ENCODE measurements around the gene ZDHHC5. TPM values are rescaled to one million over a fixed set of nuclear protein-coding genes. Genes with fewer than 3 reads are reported as not detected.
A peak's percentile ranks its signal among the peaks of the same experiment; 100 is the strongest.

Gene ZDHHC5
- total RNA-seq, 1 experiment from 2014 or later, result 64.1 TPM

- TF ChIP-seq CTCF (IDR thresholded peaks at IDR 0.05 in 2 of 3, conservative IDR thresholded peaks at IDR 0.05 in 1 of 3; ENCODE audit: borderline replicate concordance in 1 of 3, insufficient read depth in 1 of 3, low read depth in 2 of 3, low read length in 2 of 3) (peak in 2 of 3 experiments; percentile 39 to 41; a peak in 3 of 6 replicates), SP1 (IDR thresholded peaks at IDR 0.05; ENCODE audit: low read depth) (peak; percentile 75; the same call in 1 of the 2 replicates), YY1 (IDR thresholded peaks at IDR 0.05; ENCODE audit: extremely low read depth, insufficient replicate concordance, low read depth, low read length) (peak; percentile 21), POLR2A (IDR thresholded peaks at IDR 0.05; ENCODE audit: borderline replicate concordance, extremely low read depth, insufficient read depth, insufficient read length) (peak; percentile 58), REST (IDR thresholded peaks at IDR 0.05; ENCODE audit: low read depth) (no peak)
Observed at GRCh38 chr11:57667736-57668433, at the start of gene ZDHHC5 (continued).

GRCh38 chr11:57618438-57618837 is 49.5 kb upstream of the ZDHHC5 start:
- DNase-seq (ENCODE audit: low read depth, low spot score) (no peak), ATAC-seq (no peak)
- Histone ChIP-seq H3K9me2 (ENCODE audit: insufficient read depth) (no peaks in the 10 kb centered on the region), H3K4me1 (ENCODE audit: control insufficient read depth in 1 of 2, insufficient read depth in 2 of 2, low read length in 2 of 2) (no peaks in the 10 kb centered on the region), H3K27ac (ENCODE audit: low read depth, low read length) (no peak overlapping the region), H3K4me3 (replicated peaks in 1 of 2; ENCODE audit: low read depth in 1 of 2, low read length in 2 of 2) (no peak overlapping the region), H3K36me3 (ENCODE audit: control insufficient read depth in 1 of 2, insufficient read depth in 2 of 2, low read length in 2 of 2) (no peaks in the 10 kb centered on the region), H4K20me1 (ENCODE audit: insufficient read depth) (no peaks in the 10 kb centered on the region), H3K9me3 (ENCODE audit: control insufficient read depth in 1 of 2, insufficient read depth in 1 of 2, low read depth in 1 of 2, low read length in 2 of 2) (peaks cover 10 to 14% of the 10 kb centered on the region in 2 experiments; a peak in 3 of 4 replicates), H3K27me3 (ENCODE audit: insufficient read depth, low read length) (no peaks in the 10 kb centered on the region), H3K4me2 (ENCODE audit: low read length) (no peak overlapping the region), H3K9ac (ENCODE audit: low read length) (no peak overlapping the region), H3K79me2 (ENCODE audit: insufficient read depth, low read length) (no peaks in the 10 kb centered on the region), H2AFZ (ENCODE audit: low read depth, low read length, poor library complexity, severe bottlenecking) (no peak overlapping the region)
- no TSS peak for BruUV-seq (replicated peaks)
- ChIA-PET RAD21 (ENCODE audit: low non-redundant PET in 1 of 2, low total read pairs in 2 of 2, uncharacterized antibody in 2 of 2, unreplicated experiment in 2 of 2) (no interaction called here), POLR2A (no interaction called here), CTCF (no interaction called here)
- intact Hi-C loops (cut with micrococcal nuclease), result no loop called here
- TF ChIP-seq CEBPB (IDR thresholded peaks at IDR 0.05; ENCODE audit: low read depth) (no peak), MAX (IDR thresholded peaks at IDR 0.05) (no peak), ELF1 (IDR thresholded peaks at IDR 0.05; ENCODE audit: borderline replicate concordance, low read depth) (no peak), SIN3A (IDR thresholded peaks at IDR 0.05; ENCODE audit: low read depth) (no peak), EZH2 (IDR thresholded peaks at IDR 0.05) (no peak), JUND (IDR thresholded peaks at IDR 0.05) (no peak), POLR2AphosphoS5 (IDR thresholded peaks at IDR 0.05; ENCODE audit: low read depth, low read length) (no peak), POLR2A (IDR thresholded peaks at IDR 0.05; ENCODE audit: borderline replicate concordance, extremely low read depth, insufficient read depth, insufficient read length) (no peak), SRF (IDR thresholded peaks at IDR 0.05; ENCODE audit: low read depth) (no peak), ZBTB33 (IDR thresholded peaks at IDR 0.05; ENCODE audit: extremely low read depth, insufficient replicate concordance, low read length) (no peak), EGR1 (IDR thresholded peaks at IDR 0.05; ENCODE audit: low read depth) (no peak)

Data from HCT116 (cell line).